HEK293 (cell line): ENCODE measurements around the gene NR3C2.

ENCODE experiments used
- CTCF ChIP-seq: fragments of 450-650 bp; formaldehyde crosslinking; IDR thresholded peaks from 2 replicates; pipeline ENCODE4 v1.5.1; 2016; ENCODE audit warnings: missing biosample characterization, missing genetic modification characterization
- GLI4 ChIP-seq: fragments of 450-650 bp; formaldehyde crosslinking; IDR thresholded peaks from 2 replicates; pipeline ENCODE4 v1.5.1; 2016; ENCODE audit warnings: missing biosample characterization, missing genetic modification characterization
- TRIM28 ChIP-seq: IDR thresholded peaks from 2 replicates; pipeline ENCODE4 v1.6.1; 2011; ENCODE audit warnings: low read length, control low read depth, borderline replicate concordance
- ZBTB1 ChIP-seq: fragments of 450-650 bp; formaldehyde crosslinking; IDR thresholded peaks from 2 replicates; pipeline ENCODE4 v1.5.1; 2016; ENCODE audit warnings: missing biosample characterization, missing genetic modification characterization
- ZBTB20 ChIP-seq: fragments of 450-650 bp; formaldehyde crosslinking; IDR thresholded peaks from 2 replicates; pipeline ENCODE4 v1.5.1; 2016; ENCODE audit warnings: missing biosample characterization, missing genetic modification characterization
- ZBTB8A ChIP-seq: fragments of 450-650 bp; formaldehyde crosslinking; IDR thresholded peaks from 2 replicates; pipeline ENCODE4 v1.5.1; 2016; ENCODE audit warnings: missing biosample characterization, missing genetic modification characterization
- ZNF140 ChIP-seq: fragments of 450-650 bp; formaldehyde crosslinking; IDR thresholded peaks from 2 replicates; pipeline ENCODE4 v1.5.1; 2016; ENCODE audit warnings: missing biosample characterization, missing genetic modification characterization
- ZNF146 ChIP-seq: fragments of 450-650 bp; formaldehyde crosslinking; IDR thresholded peaks from 2 replicates; pipeline ENCODE4 v1.5.1; 2016; ENCODE audit warnings: missing biosample characterization, missing genetic modification characterization
- ZNF670 ChIP-seq: fragments of 450-650 bp; formaldehyde crosslinking; IDR thresholded peaks from 2 replicates; pipeline ENCODE4 v1.5.1; 2016; ENCODE audit warnings: missing biosample characterization, missing genetic modification characterization, low read depth
- ZNF776 ChIP-seq: fragments of 450-650 bp; formaldehyde crosslinking; IDR thresholded peaks from 2 replicates; pipeline ENCODE4 v1.5.0; 2017; ENCODE audit warnings: missing biosample characterization, missing genetic modification characterization, borderline replicate concordance
- ZSCAN18 ChIP-seq: fragments of 450-650 bp; formaldehyde crosslinking; IDR thresholded peaks from 2 replicates; pipeline ENCODE4 v1.5.1; 2016; ENCODE audit warnings: missing biosample characterization, missing genetic modification characterization

- TF ChIP-seq ZSCAN18 (tag by site-specific recombination), result no peak
- TF ChIP-seq ZBTB8A (tag by site-specific recombination), result no peak
- no peak for TF ChIP-seq ZNF146 (tag by site-specific recombination)
- no peak for TF ChIP-seq ZNF776 (tag by site-specific recombination)
- no peak for TF ChIP-seq TRIM28
- TF ChIP-seq CTCF (tag by site-specific recombination), result no peak
- no peak for TF ChIP-seq ZBTB1 (tag by site-specific recombination)
- TF ChIP-seq ZNF140 (tag by site-specific recombination), result no peak
- no peak for TF ChIP-seq ZBTB20 (tag by site-specific recombination)
- TF ChIP-seq ZNF670 (tag by site-specific recombination), result no peak
- no peak for TF ChIP-seq GLI4 (tag by site-specific recombination)
Measured at GRCh38 chr4:148266240-148266639, 176.0 kb downstream of the NR3C2 start.
